ENCODE data around the gene DOCK1.

DOCK1 gene

DNA sequence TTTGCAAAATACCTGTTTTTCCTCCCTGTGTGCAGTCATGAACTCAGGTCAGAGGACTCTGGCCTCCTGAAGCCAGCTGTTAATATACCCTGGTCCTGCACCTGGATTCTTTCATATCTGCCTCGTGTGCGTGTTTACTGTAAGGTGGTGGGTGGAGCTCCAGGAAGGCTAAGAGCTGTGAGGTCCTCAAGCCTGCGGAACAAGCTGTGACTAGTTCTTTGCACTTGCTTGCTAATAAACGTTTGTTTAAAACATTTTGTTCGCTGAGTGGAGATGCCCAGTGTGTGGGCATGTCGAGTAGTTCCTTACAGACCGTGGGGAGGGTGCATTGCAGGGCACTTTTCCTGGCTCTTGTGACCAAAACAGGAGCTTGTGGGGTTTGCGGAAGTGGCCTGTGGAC is 139.0 kb downstream of the DOCK1 start:
- no peak for DNase-seq

DNA sequence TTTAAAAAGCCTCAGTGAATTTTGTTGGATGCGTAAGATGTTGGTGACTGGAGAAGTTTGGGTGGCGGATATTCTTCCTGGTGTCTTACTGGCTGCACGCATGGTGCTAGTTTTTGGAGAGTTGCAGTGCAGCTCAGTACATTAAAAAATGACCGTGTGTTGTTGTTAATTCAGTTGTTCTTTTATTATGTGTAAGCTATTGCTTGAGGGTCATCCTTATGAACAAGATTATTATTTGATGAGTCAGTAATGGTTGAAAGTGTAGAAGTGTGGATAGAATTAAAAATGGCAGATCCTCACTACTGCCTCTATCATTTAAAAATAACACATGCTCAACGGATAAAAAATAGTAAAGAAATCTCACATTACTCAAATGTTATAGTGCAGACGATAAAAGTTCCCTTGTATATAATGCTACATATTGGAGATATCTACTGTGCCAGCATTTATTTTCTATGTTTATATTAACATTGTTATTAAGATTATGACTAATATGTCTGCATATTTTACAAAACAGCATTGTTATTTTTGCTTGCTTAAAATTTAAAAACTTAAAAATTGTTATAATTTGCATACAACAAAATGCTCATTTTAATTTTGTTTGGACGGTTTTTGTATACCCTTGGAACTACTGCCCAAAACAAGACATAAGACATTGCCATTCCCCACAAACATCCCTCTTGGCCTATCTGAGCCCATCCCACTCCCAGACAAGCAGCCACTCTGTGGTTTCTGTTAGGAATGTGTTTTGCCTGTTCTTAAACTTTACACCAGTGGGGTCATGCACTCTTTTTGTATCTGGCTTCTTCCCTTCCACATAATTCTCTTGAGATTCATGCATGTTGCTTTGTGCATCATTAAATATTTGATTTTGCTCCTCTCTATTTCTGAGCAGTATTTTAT is 142.0 kb downstream of the DOCK1 start:
- peak; percentile 15 for DNase-seq

- peak; percentile 11 for DNase-seq
Observed at GRCh38 chr10:127047878-127048238, 142.6 kb downstream of the DOCK1 start.

- peak; percentile 8 for DNase-seq
Observed at GRCh38 chr10:127048630-127049029, 143.4 kb downstream of the DOCK1 start.

DNA sequence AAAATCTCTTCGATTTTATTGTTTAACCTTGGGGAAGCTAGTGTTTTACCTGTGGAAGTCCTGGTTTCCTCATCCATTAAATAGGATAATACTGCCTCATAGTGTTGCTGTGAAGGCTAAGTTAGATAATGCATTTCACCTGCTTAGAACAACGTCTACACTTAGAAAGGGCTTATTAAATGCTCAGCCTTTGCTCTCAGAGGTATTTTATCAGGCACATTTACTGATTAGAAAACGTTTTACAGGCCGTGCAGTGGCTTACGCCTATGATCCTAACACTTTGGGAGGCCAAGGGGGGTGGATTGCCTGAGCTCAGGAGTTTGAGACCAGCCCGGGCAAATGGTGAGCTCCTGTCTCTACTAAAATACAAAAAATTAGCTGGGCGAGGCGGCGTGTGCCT is 146.8 kb downstream of the DOCK1 start:
- DNase-seq = no peak

GRCh38 chr10:127055263-127055662 is 150.0 kb downstream of the DOCK1 start:
- DNase-seq = no peak

- no peak for DNase-seq
Observed at GRCh38 chr10:127059314-127059713, 154.1 kb downstream of the DOCK1 start.

DNA sequence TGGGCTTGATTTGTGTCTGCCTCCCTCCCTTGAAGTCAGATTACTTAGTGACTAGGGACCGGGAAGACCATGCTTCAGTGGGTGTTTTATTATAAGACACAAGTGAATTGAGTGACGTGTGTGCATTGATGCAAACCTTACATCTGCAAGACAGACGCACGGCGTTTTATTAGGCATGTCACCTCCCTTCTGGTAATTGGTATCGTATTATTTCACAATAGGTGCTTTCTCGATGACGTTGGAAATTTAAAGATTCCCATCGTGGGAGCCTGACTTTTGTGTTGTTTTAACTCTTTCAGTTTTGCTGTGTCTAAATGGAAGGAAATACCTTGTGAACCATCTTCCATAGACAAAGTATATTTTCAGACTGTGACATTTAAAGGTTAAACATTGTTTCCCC is 158.5 kb downstream of the DOCK1 start:
- DNase-seq = peak; percentile 37

GRCh38 chr10:127064474-127064873 is 159.2 kb downstream of the DOCK1 start:
- DNase-seq = no peak

GRCh38 chr10:127067542-127068194 is 162.4 kb downstream of the DOCK1 start:
- no peak for DNase-seq

DNA sequence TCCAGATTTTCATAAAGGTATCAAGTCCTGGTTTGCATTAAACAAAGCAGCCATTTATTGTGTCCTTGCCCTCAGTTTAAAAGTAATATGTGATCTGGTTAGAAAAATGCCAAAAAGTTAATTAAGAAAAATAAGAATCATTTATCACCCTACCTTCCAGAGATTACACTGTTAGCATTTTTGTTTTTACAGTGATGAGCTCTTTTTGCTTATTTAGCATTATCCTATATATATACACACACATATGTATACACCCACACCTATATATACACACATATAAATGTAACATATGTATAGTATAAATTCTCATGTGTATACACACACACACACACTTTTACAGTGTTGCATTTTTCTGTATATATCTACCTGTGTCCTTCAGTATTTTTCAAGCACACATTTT is 163.3 kb downstream of the DOCK1 start:
- no peak for DNase-seq

- DNase-seq = no peak
Observed at GRCh38 chr10:127069436-127069835, 164.2 kb downstream of the DOCK1 start.

DNA sequence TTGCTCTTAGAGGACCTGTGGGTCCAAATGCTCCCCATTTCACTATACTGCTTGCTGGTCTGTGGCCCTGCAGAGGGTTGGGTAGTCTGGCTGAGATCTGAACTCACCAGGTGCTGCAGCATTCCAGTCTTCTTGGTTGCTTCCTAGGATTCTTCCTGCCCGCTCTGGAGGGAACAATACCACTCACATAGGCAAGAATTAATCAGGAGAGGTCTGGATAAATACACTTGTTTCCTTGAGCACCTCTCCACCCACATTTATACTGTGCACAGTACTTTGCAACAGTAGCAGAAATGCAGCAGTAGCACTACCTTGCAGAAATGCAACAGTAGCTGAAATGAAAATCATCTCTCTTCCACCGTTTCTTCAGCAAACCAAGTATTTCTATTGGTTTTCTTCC is 165.9 kb downstream of the DOCK1 start:
- no peak for DNase-seq

DNA sequence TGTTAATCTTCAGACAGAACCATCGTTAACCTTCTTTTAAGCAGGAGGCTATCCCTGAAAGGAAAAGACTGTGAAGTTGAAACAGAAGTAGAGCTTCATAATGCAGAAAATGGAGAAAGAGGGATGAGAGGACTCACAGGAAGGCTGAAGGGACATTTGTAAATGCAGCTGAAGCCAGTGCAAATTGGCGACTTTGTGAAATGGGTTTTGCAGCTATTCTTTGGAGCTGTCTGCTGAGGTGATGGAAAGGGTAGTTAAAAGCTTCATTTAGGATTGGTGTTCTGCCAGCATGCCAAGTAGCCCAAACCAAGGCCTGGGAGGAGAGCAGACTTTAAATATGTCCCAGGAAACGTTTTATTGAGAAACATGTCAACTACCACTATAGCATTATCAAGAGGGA is 168.4 kb downstream of the DOCK1 start:
- DNase-seq = no peak

DNA sequence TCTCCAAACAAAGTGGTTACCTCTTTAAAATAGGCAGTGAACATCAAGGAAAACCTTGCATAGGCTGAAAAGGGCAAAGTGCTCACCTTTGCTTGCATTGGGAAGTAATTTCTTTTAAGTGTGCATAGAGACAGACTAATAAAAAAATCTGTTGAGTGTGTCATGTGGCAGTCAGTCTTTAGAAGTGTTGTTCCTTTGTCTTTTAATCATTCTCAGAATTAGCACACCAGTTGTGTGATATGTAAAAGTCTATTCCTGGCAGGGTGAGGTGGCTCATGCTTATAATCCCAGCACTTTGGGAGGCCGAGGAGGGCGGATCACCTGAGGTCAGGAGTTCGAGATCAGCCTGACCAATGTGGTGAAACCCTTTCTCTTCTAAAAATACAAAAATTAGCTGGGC is 174.2 kb downstream of the DOCK1 start:
- no peak for DNase-seq

- peak; percentile 4 for DNase-seq
Observed at GRCh38 chr10:127080317-127080716, 175.1 kb downstream of the DOCK1 start.

GRCh38 chr10:127081851-127082345 is 176.7 kb downstream of the DOCK1 start:
- DNase-seq = no peak

DNA sequence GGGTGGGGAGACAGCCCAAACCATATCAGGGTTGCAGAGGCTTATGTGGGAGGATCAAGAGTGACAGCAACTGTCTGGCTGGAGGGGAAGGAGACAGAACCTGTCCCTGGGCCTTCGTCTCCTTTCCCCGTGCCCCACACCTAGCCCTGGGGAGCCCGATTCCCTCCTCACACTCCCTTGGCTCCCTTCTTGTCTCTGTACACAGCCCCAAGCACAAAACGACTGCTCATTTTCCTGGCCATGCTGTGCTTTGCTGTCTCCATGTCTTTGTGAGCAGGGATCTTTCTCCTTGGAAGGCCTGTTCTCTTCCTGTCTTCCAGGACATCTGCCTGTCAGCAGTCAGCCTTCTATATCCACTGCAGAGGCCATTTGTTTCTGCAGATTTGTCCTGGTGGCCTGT is 177.4 kb downstream of the DOCK1 start:
- DNase-seq = no peak

DNA sequence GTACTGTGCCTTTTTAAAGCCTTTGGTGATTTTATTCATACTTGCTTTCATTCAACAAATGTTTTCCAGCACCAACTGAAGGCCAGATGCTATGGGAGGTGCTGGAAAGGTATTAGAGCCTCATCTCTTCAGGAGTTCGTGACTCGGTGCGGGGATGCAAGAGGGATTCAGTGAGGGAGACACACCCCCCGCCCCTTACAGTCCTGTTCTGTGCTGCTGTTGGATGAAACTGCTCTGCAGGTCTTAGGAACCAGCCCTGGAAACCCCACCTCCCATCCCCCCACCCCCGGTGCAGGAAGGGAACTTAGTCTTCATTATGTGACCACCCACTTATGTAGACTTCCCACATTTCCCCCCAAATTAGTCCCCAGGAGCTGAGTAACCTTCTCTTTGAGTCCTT is 180.7 kb downstream of the DOCK1 start:
- no peak for DNase-seq

- DNase-seq = no peak
Observed at GRCh38 chr10:127088908-127089307, 183.7 kb downstream of the DOCK1 start.

DNA sequence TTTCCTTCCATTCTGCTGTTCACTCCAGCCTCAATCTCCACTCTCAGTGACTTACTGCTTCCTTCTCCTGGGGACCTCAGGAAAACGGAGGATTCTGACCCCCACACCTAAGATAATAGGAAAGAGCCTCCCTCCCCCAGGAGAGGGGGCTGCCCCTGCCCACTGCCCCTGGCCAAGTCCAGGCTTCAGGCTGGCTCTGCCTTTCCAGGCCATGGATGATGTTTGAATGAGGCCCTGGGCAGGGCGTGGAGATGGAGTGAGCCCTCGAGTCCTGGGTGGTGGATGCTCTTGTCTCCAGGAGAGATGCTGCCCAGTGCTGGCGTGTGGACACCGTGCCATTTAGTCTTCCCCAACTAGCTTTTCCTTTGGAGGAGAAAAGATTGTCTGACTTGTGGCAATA is 184.2 kb downstream of the DOCK1 start:
- no peak for DNase-seq

- DNase-seq = no peak
Observed at GRCh38 chr10:127090138-127090537, 184.9 kb downstream of the DOCK1 start.

DNA sequence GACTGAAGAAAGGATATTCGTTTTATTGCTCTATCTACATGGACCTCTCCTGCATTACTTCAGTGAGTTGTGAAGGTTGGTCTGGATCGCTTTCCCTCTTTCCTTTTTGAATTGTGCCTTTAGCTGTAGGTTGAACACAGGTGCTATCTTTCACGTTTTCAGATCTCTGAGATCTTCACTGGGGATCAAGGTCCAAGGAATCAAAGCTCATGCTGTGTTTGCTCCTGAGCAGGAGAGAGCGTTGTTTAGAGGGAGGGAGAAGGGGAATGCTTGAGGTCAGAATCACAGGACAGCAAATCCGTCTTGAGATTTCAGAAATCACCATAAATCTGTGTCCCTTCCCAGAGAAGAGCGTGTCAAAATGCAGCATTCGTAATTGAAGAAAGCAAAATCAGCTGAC is 186.1 kb downstream of the DOCK1 start:
- no peak for DNase-seq

GRCh38 chr10:127092916-127093315 is 187.7 kb downstream of the DOCK1 start:
- no peak for DNase-seq

Data from eye (tissue), 1 donor.